Peyer's patch (tissue), 4 donors: ENCODE measurements around the gene MICAL1.

ENCODE experiments used
- POLR2A ChIP-seq, 2 donors: fragments of 450-650 bp; IDR thresholded peaks; one replicate each; pipeline ENCODE4 v1.5.1; 2017; ENCODE audit warnings: antibody characterized with exemption in 2 of 2, mild to moderate bottlenecking in 2 of 2, moderate library complexity in 2 of 2
- TF ChIP-seq, protein P1 (sequence below), 6 experiments: fragments of 450-650 bp in 4 of 6; fragments of 200-600 bp in 2 of 6; sonication (generic) in 1 of 6; IDR thresholded peaks; one replicate each; pipeline ENCODE4 v1.5.1; 2017 to 2019; ENCODE audit warnings: antibody characterized with exemption in 6 of 6, mild to moderate bottlenecking in 3 of 6, moderate library complexity in 1 of 6

DNA sequence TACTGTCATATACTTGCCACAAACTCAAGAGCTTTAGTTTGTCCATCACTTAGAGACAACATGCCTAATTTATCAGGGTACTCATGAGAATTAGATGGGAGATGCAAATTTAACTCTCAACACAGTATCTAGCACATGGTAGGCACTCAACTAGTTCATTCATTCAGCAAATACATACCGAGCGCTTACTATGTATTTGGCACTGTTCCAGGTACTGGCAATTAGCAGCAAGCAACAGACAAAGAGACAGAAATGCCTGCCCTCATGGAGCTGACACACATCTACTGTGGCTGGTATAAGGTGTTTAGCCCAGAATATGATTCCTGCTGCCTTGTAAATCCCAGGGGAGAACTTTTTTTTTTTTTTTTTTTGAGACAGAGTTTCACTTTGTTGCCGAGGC, 4.8 kb downstream of the MICAL1 start:
- TF ChIP-seq, protein P1, sequence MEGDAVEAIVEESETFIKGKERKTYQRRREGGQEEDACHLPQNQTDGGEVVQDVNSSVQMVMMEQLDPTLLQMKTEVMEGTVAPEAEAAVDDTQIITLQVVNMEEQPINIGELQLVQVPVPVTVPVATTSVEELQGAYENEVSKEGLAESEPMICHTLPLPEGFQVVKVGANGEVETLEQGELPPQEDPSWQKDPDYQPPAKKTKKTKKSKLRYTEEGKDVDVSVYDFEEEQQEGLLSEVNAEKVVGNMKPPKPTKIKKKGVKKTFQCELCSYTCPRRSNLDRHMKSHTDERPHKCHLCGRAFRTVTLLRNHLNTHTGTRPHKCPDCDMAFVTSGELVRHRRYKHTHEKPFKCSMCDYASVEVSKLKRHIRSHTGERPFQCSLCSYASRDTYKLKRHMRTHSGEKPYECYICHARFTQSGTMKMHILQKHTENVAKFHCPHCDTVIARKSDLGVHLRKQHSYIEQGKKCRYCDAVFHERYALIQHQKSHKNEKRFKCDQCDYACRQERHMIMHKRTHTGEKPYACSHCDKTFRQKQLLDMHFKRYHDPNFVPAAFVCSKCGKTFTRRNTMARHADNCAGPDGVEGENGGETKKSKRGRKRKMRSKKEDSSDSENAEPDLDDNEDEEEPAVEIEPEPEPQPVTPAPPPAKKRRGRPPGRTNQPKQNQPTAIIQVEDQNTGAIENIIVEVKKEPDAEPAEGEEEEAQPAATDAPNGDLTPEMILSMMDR (IDR thresholded peaks at IDR 0.05): no peak
- TF ChIP-seq POLR2A (IDR thresholded peaks at IDR 0.05): no peak
